HUES6 (cell line): ENCODE measurements around the gene FSTL5.

ENCODE experiments used
- H3K27ac ChIP-seq: 2 replicates; pipeline ENCODE4 v1.7.0; 2013; ENCODE audit warnings: low read depth, mild to moderate bottlenecking, low read length, inconsistent platforms
- H3K27me3 ChIP-seq: 2 replicates; pipeline ENCODE4 v1.6.1; 2013; ENCODE audit warnings: low read length; ENCODE audit not compliant: control insufficient read depth, insufficient read depth
- H3K36me3 ChIP-seq: 2 replicates; pipeline ENCODE4 v1.6.1; 2013; ENCODE audit warnings: low read length; ENCODE audit not compliant: control insufficient read depth, insufficient read depth
- H3K4me1 ChIP-seq: 2 replicates; pipeline ENCODE4 v1.6.1; 2013; ENCODE audit warnings: low read length; ENCODE audit not compliant: control insufficient read depth, insufficient read depth
- H3K4me3 ChIP-seq: 2 replicates; pipeline ENCODE4 v1.5.1; 2013; ENCODE audit warnings: low read depth, low read length
- H3K9ac ChIP-seq: one replicate; pipeline ENCODE4 v1.6.1; 2013; ENCODE audit warnings: mild to moderate bottlenecking, low read length
- H3K9me3 ChIP-seq: 2 replicates; pipeline ENCODE4 v1.6.1; 2013; ENCODE audit warnings: low read depth, low read length; ENCODE audit not compliant: control insufficient read depth, insufficient read depth

Gene FSTL5

GRCh38 chr4:161522031-161522430, 641.8 kb downstream of the FSTL5 start:
- no peak overlapping the region for H3K9ac ChIP-seq
- no peak overlapping the region for H3K27ac ChIP-seq
- H3K4me1 ChIP-seq: peaks cover 14% of the 10 kb centered on the region; the same call in 1 of the 2 replicates
- no peaks in the 10 kb centered on the region for H3K36me3 ChIP-seq
- no peaks in the 10 kb centered on the region for H3K9me3 ChIP-seq
- H3K4me3 ChIP-seq: no peak overlapping the region
- H3K27me3 ChIP-seq: no peaks in the 10 kb centered on the region

- Histone ChIP-seq H3K9ac (no peak overlapping the region), H3K27me3 (no peaks in the 10 kb centered on the region), H3K4me1 (peaks cover 6% of the 10 kb centered on the region; the same call in 1 of the 2 replicates), H3K4me3 (no peak overlapping the region), H3K36me3 (no peaks in the 10 kb centered on the region), H3K27ac (no peak overlapping the region), H3K9me3 (no peaks in the 10 kb centered on the region)
These were observed 644.2 kb downstream of the FSTL5 start for GRCh38 chr4:161519611-161520010.

- Histone ChIP-seq H3K9ac (no peak overlapping the region), H3K27me3 (no peaks in the 10 kb centered on the region), H3K9me3 (no peaks in the 10 kb centered on the region)
These were observed 645.9 kb downstream of the FSTL5 start for GRCh38 chr4:161517941-161518340.

GRCh38 chr4:161505141-161505540, 658.7 kb downstream of the FSTL5 start:
- Histone ChIP-seq H3K4me1 (no peaks in the 10 kb centered on the region), H3K27ac (no peak overlapping the region), H3K27me3 (no peaks in the 10 kb centered on the region), H3K9me3 (no peaks in the 10 kb centered on the region), H3K9ac (no peak overlapping the region), H3K36me3 (no peaks in the 10 kb centered on the region), H3K4me3 (no peak overlapping the region)

More at GRCh38 chr4:161517941-161518340, 645.9 kb downstream of the FSTL5 start:
- no peak overlapping the region for H3K4me3 ChIP-seq
- no peak overlapping the region for H3K27ac ChIP-seq
- no peaks in the 10 kb centered on the region for H3K36me3 ChIP-seq
- no peaks in the 10 kb centered on the region; the same call in 1 of the 2 replicates for H3K4me1 ChIP-seq

- no peak overlapping the region for H3K9ac ChIP-seq
- no peaks in the 10 kb centered on the region for H3K27me3 ChIP-seq
- H3K4me3 ChIP-seq: no peak overlapping the region
- H3K36me3 ChIP-seq: no peaks in the 10 kb centered on the region
- no peak overlapping the region for H3K27ac ChIP-seq
- no peaks in the 10 kb centered on the region for H3K4me1 ChIP-seq
- no peaks in the 10 kb centered on the region for H3K9me3 ChIP-seq
These were observed 665.6 kb downstream of the FSTL5 start for GRCh38 chr4:161498155-161498554.

GRCh38 chr4:161486461-161486860, 677.3 kb downstream of the FSTL5 start:
- Histone ChIP-seq H3K36me3 (no peaks in the 10 kb centered on the region), H3K9me3 (no peaks in the 10 kb centered on the region), H3K9ac (no peak overlapping the region), H3K4me3 (no peak overlapping the region), H3K27ac (no peak overlapping the region), H3K27me3 (no peaks in the 10 kb centered on the region), H3K4me1 (no peaks in the 10 kb centered on the region)

- H3K4me1 ChIP-seq: no peaks in the 10 kb centered on the region
- no peak overlapping the region for H3K27ac ChIP-seq
- H3K4me3 ChIP-seq: no peak overlapping the region
- H3K9ac ChIP-seq: no peak overlapping the region
- no peaks in the 10 kb centered on the region for H3K36me3 ChIP-seq
- H3K9me3 ChIP-seq: no peaks in the 10 kb centered on the region
- H3K27me3 ChIP-seq: no peaks in the 10 kb centered on the region
These were observed 697.5 kb downstream of the FSTL5 start for GRCh38 chr4:161466316-161466715.

GRCh38 chr4:161463436-161463835, 700.4 kb downstream of the FSTL5 start:
- no peaks in the 10 kb centered on the region for H3K36me3 ChIP-seq
- no peak overlapping the region for H3K9ac ChIP-seq
- no peaks in the 10 kb centered on the region for H3K27me3 ChIP-seq
- no peaks in the 10 kb centered on the region for H3K9me3 ChIP-seq
- H3K27ac ChIP-seq: no peak overlapping the region
- H3K4me1 ChIP-seq: no peaks in the 10 kb centered on the region
- H3K4me3 ChIP-seq: no peak overlapping the region

- Histone ChIP-seq H3K27ac (no peak overlapping the region), H3K9me3 (no peaks in the 10 kb centered on the region)
These were observed 705.9 kb downstream of the FSTL5 start for GRCh38 chr4:161457906-161458305.

GRCh38 chr4:161457311-161457710, 706.5 kb downstream of the FSTL5 start:
- no peak overlapping the region for H3K9ac ChIP-seq
- H3K27me3 ChIP-seq: no peaks in the 10 kb centered on the region
- H3K27ac ChIP-seq: no peak overlapping the region
- H3K36me3 ChIP-seq: no peaks in the 10 kb centered on the region
- H3K4me3 ChIP-seq: no peak overlapping the region
- H3K4me1 ChIP-seq: no peaks in the 10 kb centered on the region
- no peaks in the 10 kb centered on the region for H3K9me3 ChIP-seq

More at GRCh38 chr4:161457906-161458305, 705.9 kb downstream of the FSTL5 start:
- no peak overlapping the region for H3K9ac ChIP-seq
- no peaks in the 10 kb centered on the region for H3K27me3 ChIP-seq
- H3K4me1 ChIP-seq: no peaks in the 10 kb centered on the region
- no peaks in the 10 kb centered on the region for H3K36me3 ChIP-seq
- no peak overlapping the region for H3K4me3 ChIP-seq

- no peaks in the 10 kb centered on the region for H3K4me1 ChIP-seq
- no peak overlapping the region for H3K27ac ChIP-seq
- H3K36me3 ChIP-seq: no peaks in the 10 kb centered on the region
These were observed 708.9 kb downstream of the FSTL5 start for GRCh38 chr4:161454860-161455259.

More at GRCh38 chr4:161454860-161455259, 708.9 kb downstream of the FSTL5 start:
- Histone ChIP-seq H3K9me3 (no peaks in the 10 kb centered on the region), H3K4me3 (no peak overlapping the region), H3K9ac (no peak overlapping the region), H3K27me3 (no peaks in the 10 kb centered on the region)
